Activated CD4-positive, alpha-beta T cell treated with anti-CD3 and anti-CD28 coated beads, Interleukin-10, Interleukin-2, amounts not matched to agents 100 ng/mL and 50 ng/mL, durations not matched to agents 16 hours and 8 hours (primary cell): ENCODE data around the gene CD28.

ENCODE experiments used
- DNase-seq: peaks from one replicate; pipeline ENCODE4 v3.0.0-alpha.2; 2020

CD28 gene

GRCh38 chr2:203719456-203720410, 13.3 kb downstream of the CD28 start:
- peak; percentile 78 for DNase-seq

- DNase-seq: no peak
Measured at GRCh38 chr2:203720915-203721672, 14.7 kb downstream of the CD28 start.

GRCh38 chr2:203721781-203722300, 15.4 kb downstream of the CD28 start:
- DNase-seq: no peak

GRCh38 chr2:203722411-203722810, 16.0 kb downstream of the CD28 start:
- no peak for DNase-seq

DNA sequence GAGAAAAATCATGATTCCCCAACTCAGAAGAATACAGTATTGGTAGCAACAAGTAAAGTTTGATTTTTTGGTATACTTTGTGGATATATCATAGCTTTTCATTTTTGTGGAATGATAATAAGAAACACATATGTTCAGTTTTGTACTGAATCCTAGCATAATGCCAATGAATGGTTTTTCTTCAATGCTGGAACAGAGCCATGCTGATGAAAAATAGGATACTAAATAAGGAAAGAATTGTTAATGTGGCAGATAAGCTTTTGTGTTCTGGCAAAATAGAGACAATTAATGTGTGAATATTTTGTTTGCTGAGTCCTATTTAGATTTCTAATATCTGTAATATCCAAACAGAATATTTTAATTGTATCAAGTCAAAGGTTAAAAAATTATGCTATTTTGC, 21.9 kb downstream of the CD28 start:
- DNase-seq: no peak

DNA sequence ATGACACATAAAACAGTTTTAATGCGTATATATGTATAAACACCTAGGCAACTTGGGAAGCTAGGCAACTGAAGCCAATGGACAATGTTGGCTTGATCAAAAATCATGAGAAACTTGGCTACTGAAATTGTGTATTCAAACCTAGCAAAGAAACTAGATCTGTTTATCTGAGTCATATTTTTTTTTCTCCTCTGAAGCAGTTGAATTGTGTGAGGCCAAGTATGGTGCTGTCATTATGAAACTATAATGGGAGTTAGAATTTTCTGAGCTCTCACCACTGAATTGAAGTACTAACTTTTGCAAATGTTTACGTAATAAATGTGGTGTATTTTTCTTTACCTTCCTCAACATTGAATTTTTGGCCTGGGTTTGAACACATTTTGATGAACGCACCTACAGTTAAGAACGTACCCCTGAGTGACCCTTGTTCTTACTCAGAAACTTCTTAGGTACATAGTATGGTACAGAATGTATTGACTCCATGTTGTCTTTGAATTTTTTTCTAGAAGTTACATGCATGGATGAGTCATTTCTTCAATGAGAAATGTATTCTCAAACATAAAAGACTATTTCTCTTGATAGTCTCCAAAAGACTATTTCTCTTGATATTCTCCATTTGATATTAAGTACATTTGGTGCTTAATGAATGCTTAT, 23.8 kb downstream of the CD28 start:
- DNase-seq: peak; percentile 86

DNA sequence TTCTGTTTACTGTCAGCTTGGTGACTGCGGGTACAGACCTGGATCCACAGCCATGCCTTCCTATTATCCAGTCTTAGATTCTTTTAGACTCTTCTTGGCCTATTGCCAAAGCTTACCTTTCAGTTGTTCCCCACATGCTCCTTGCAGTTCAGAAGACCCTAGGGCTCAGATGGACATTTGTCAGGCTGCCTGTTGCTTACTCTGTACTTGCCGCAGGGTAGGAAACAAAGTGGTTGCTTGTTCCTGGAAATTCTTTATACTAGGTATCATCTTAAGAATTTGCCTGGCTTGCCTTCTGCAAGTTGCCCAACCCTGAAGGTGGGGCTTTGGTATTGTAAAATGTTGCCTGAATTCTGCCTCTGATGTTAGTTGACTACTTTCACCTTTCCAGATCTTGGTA, 24.4 kb downstream of the CD28 start:
- DNase-seq: peak; percentile 70

GRCh38 chr2:203732092-203732952, 25.9 kb downstream of the CD28 start:
- DNase-seq: no peak

DNA sequence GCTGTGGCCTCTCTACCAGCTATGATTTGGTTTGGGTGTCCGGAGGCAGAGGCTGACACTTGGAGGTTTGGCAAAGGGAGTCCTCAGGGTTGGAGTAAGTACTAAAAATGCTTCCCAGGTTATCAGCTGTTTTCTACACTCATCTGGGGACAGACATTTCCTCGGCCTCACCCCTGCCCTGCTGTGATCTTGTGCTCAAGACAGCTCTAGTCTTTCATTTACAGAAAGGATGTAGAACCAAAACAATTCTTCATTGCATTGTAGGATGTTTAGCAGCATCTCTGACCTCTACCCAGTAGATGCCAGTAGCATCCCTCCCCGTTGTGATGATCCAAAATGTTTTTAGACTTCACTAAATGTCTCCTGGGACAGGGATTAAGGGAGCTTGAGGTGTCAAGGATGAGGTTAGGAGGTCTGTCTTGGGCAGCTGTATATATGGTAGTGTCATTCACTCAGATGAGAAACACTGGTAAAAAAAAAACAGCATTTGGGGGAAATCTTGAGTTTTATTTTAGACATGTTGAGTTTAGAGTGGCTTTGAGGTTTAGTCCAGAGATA, 26.6 kb downstream of the CD28 start:
- no peak for DNase-seq

- peak; percentile 88 for DNase-seq
Measured at GRCh38 chr2:203733684-203734083, 27.2 kb downstream of the CD28 start.

- DNase-seq: peak; percentile 81
Measured at GRCh38 chr2:203734276-203734983, 28.0 kb downstream of the CD28 start.

GRCh38 chr2:203737360-203737759, 30.9 kb downstream of the CD28 start:
- peak; percentile 85 for DNase-seq

DNA sequence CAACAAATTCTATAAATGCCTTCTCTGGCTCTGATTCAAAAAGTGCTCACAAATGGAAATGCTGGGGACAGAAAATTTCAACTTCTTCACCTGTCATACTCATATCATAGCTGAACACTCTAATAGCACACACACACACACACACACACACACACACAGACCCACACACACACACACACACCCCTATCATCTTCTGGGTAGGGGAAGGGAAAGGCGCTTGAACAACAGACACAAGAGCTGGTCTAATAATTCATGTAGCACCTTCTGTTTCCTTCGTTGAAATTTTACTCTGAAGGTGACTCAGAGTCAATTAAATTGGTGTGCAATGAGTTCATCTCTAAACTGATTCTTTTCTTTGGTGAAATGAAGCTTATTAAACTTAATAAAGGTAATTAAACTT, 32.9 kb downstream of the CD28 start:
- DNase-seq: peak; percentile 89

DNA sequence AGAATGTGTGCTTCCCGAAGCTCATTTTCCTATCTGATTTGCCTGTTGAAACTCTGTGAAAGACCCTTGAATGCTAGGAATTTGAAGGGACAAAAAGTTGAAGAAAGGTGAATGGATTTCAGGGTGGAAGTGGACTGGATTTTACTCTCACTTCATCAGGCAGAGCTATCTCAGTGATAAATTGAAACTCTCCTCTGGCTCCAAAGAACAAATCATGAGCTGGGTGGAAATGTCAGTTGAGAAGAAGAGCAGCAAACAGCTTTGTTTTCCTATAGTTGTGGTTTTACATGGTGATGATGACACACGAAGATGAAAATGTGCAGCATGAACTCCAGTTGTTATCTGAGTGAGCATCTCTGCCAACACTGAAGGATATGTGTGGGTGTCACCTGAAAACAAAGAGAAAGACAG, 34.4 kb downstream of the CD28 start:
- peak; percentile 95 for DNase-seq

- no peak for DNase-seq
Measured at GRCh38 chr2:203741566-203741965, 35.1 kb downstream of the CD28 start.

DNA sequence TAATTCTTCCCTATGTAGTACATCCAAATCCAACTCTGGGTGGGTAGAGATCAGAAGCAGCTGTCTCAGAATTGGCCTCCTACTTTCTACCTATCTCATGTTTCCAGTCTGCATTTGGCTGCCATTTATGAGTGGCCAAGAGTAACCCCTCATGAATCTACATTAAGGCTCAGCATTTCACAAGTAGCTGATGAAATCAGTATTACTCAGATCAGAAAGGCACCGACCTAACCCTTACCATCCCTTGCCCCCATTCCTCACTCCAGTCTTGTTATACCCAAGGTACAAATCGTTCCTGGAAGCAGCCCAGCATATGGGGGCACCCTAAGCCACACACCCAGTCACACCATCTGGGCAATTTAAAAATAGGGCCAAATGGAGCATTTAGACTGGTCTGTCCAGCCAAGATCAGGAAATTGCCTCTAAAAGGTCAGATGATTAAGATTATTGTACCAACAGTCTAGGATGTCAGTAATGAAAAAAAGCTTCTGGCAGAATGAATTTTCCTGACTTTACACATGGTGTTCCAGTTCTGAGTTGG, 37.1 kb downstream of the CD28 start:
- no peak for DNase-seq

DNA sequence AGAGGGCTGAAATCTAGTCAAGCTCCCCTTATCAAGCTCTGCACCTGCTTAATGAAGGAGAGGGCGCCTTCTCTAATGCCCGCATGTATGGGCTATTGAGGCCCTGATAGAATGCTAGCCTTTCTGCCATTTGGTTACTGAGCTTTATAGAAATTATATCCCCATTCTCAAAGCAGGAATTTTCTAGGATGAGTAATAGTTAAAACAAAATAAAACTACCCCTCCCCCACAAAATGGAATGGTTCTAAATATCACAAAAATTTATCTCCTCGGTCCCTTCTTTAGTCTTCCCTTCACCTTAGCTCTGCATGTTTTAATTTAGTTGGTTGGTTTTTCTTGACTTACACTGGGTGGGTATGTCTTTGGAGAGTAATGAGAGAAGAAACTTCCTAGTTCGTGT, 37.7 kb downstream of the CD28 start:
- DNase-seq: no peak

DNA sequence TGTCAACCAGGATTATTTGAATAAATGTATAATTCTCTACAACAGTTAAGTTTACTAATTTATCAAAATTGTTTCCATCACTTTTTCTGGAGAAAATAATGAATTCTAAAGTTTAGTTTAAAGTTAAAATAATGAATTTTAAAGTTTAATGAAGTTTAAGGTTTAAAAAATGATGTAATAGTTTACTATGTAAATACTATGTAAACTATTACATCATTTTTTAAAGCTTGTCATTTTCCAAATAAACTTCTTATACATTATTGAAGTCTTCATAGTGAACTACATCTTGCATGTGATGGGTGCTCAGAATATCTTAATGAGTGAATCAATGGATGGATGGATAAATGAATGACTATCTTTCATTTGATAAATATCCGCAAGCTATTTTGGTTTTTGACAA, 38.8 kb downstream of the CD28 start:
- no peak for DNase-seq

- DNase-seq: no peak
Measured at GRCh38 chr2:203748331-203749126, 42.1 kb downstream of the CD28 start.
